SU-DHL-6 (cell line): ENCODE results near the gene IP6K2.

ENCODE experiments used
- H2AFZ ChIP-seq: fragments of 200-600 bp; sonication (generic); 2 replicates; pipeline ENCODE4 v1.6.1; 2014; ENCODE audit warnings: low read depth, mild to moderate bottlenecking, moderate library complexity, mixed read lengths, antibody characterized with exemption, low read length; ENCODE audit not compliant: severe bottlenecking
- H3F3A ChIP-seq: fragments of 200-600 bp; shearing (Covaris generic); 2 replicates; pipeline ENCODE4 v1.6.0; 2016; ENCODE audit warnings: antibody characterized with exemption, mild to moderate bottlenecking; ENCODE audit not compliant: insufficient read depth
- H3K27ac ChIP-seq: fragments of 200-600 bp; sonication (generic); 2 replicates; pipeline ENCODE4 v1.5.1; 2016; ENCODE audit warnings: low read depth, mild to moderate bottlenecking, low read length, moderate library complexity, mixed read lengths
- H3K27me3 ChIP-seq: fragments of 200-600 bp; sonication (generic), shearing (Covaris generic); 2 replicates; pipeline ENCODE4 v1.6.0; 2014; ENCODE audit warnings: mild to moderate bottlenecking, low read length
- H3K36me3 ChIP-seq: fragments of 200-600 bp; sonication (generic); 2 replicates; pipeline ENCODE4 v1.6.1; 2014; ENCODE audit warnings: mild to moderate bottlenecking, low read length, mixed read lengths
- H3K4me2 ChIP-seq: fragments of 300-600, 200-600 bp; shearing (Covaris generic), sonication (generic); 2 replicates; pipeline ENCODE4 v1.6.0; 2014; ENCODE audit warnings: low read length, low read depth, mild to moderate bottlenecking; ENCODE audit not compliant: poor library complexity, severe bottlenecking
- H3K4me3 ChIP-seq: fragments of 200-600 bp; sonication (generic); 2 replicates; pipeline ENCODE4 v1.5.1; 2014; ENCODE audit warnings: antibody characterized with exemption, low read length, mild to moderate bottlenecking, mixed read lengths; ENCODE audit not compliant: insufficient read depth, poor library complexity, severe bottlenecking
- H3K79me2 ChIP-seq: fragments of 200-600 bp; sonication (generic); 2 replicates; pipeline ENCODE4 v1.6.1; 2014; ENCODE audit warnings: mild to moderate bottlenecking, low read length, moderate library complexity; ENCODE audit not compliant: insufficient read depth
- H3K9ac ChIP-seq: fragments of 200-600 bp; sonication (generic); 2 replicates; pipeline ENCODE4 v1.7.0; 2014; ENCODE audit warnings: mild to moderate bottlenecking, low read length
- H3K9me2 ChIP-seq: fragments of 200-600 bp; sonication (generic); replicated peaks from 2 replicates; pipeline ENCODE4 v1.6.1; 2014; ENCODE audit warnings: low read length; ENCODE audit not compliant: insufficient read depth
- H3K9me3 ChIP-seq: fragments of 200-600 bp; sonication (generic); 2 replicates; pipeline ENCODE4 v1.6.1; 2014; ENCODE audit warnings: low read length, mixed read lengths; ENCODE audit not compliant: insufficient read depth
- H4K20me1 ChIP-seq: fragments of 200-600 bp; sonication (generic); 2 replicates; pipeline ENCODE4 v1.6.1; 2014; ENCODE audit warnings: low read depth, mild to moderate bottlenecking, antibody characterized with exemption, low read length, moderate library complexity, mixed read lengths
- CTCF ChIP-seq: fragments of 200-600 bp; sonication (generic); IDR thresholded peaks from one replicate; pipeline ENCODE4 v1.5.1; 2017; ENCODE audit warnings: antibody characterized with exemption, mild to moderate bottlenecking, low read length, moderate library complexity; ENCODE audit not compliant: insufficient read depth, poor library complexity, severe bottlenecking
- EZH2phosphoT487 ChIP-seq: fragments of 200-600 bp; sonication (generic), shearing (Covaris generic); conservative IDR thresholded peaks from 2 replicates; pipeline ENCODE4 v1.6.1; 2018; ENCODE audit warnings: mild to moderate bottlenecking, antibody characterized with exemption, low read length, moderate library complexity, mixed read lengths

Gene IP6K2

GRCh38 chr3:48684480-48685143 lies 32.4 kb downstream of the IP6K2 start:
- peaks cover 26% of the 10 kb centered on the region for H3K79me2 ChIP-seq
- no peaks in the 10 kb centered on the region for H3K36me3 ChIP-seq
- H3K4me3 ChIP-seq: peak overlapping the region; percentile 97
- peak overlapping the region; percentile 95 for H3K9ac ChIP-seq
- H3F3A ChIP-seq: peaks cover 26% of the 10 kb centered on the region
- no peak for TF ChIP-seq EZH2phosphoT487
- TF ChIP-seq CTCF: no peak
- H3K9me3 ChIP-seq: no peaks in the 10 kb centered on the region
- no peaks in the 10 kb centered on the region for H3K9me2 ChIP-seq
- H3K27ac ChIP-seq: peak overlapping the region; percentile 91
- no peaks in the 10 kb centered on the region for H4K20me1 ChIP-seq
- H3K4me2 ChIP-seq: peak overlapping the region; percentile 90
- no peak overlapping the region for H2AFZ ChIP-seq
- H3K27me3 ChIP-seq: no peaks in the 10 kb centered on the region

GRCh38 chr3:48684054-48684349 lies 33.0 kb downstream of the IP6K2 start:
- H3K4me3 ChIP-seq: peak overlapping the region; percentile 97
- peak overlapping the region; percentile 90 for H3K4me2 ChIP-seq
- peaks cover 26% of the 10 kb centered on the region for H3F3A ChIP-seq
- no peaks in the 10 kb centered on the region for H4K20me1 ChIP-seq
- no peak overlapping the region for H3K27ac ChIP-seq
- no peaks in the 10 kb centered on the region for H3K36me3 ChIP-seq
- no peaks in the 10 kb centered on the region for H3K27me3 ChIP-seq
- peaks cover 26% of the 10 kb centered on the region for H3K79me2 ChIP-seq
- H2AFZ ChIP-seq: no peak overlapping the region
- no peaks in the 10 kb centered on the region for H3K9me3 ChIP-seq
- no peaks in the 10 kb centered on the region for H3K9me2 ChIP-seq
- peak overlapping the region; percentile 95 for H3K9ac ChIP-seq
- TF ChIP-seq CTCF (no peak), EZH2phosphoT487 (no peak)

GRCh38 chr3:48682786-48683185 lies 34.2 kb downstream of the IP6K2 start:
- Histone ChIP-seq H3K4me3 (no peak overlapping the region), H3K9me3 (no peaks in the 10 kb centered on the region), H3K36me3 (no peaks in the 10 kb centered on the region), H3K9ac (no peak overlapping the region), H4K20me1 (no peaks in the 10 kb centered on the region), H3K27ac (no peak overlapping the region), H3F3A (peaks cover 19% of the 10 kb centered on the region), H3K79me2 (peaks cover 26% of the 10 kb centered on the region), H3K27me3 (no peaks in the 10 kb centered on the region), H3K9me2 (no peaks in the 10 kb centered on the region), H3K4me2 (no peak overlapping the region), H2AFZ (no peak overlapping the region)
- TF ChIP-seq CTCF (no peak), EZH2phosphoT487 (no peak)
